Gastrocnemius medialis (tissue), 4 donors: ENCODE data around the gene CHRM5. TPM values are rescaled to one million over a fixed set of nuclear protein-coding genes. Genes with fewer than 3 reads are reported as not detected.

ENCODE experiments used
- ATAC-seq, 2 donors: fragments of 150-250 bp; one replicate each; pipeline ENCODE4 v1.9.1; 2016
- DNase-seq, 2 donors: peaks; one replicate each; pipeline ENCODE4 v3.0.0-alpha.2; 2019
- H3K27ac ChIP-seq, 4 donors: fragments of 200-600 bp; sonication (generic); 1 replicate in 1 of 4; 2 replicates in 3 of 4; pipeline ENCODE4 v1.5.1; 2016 to 2018; ENCODE audit warnings: mild to moderate bottlenecking in 2 of 4, moderate library complexity in 1 of 4
- H3K27me3 ChIP-seq, 3 donors: fragments of 200-600 bp; sonication (generic) in 2 of 3; 1 replicate in 1 of 3; 2 replicates in 2 of 3; pipeline versions ENCODE4 v1.5.1 to v1.6.0; 2016 to 2019; ENCODE audit warnings: mild to moderate bottlenecking in 1 of 3, moderate library complexity in 1 of 3
- H3K36me3 ChIP-seq, 2 donors: fragments of 200-600 bp; sonication (generic) in 1 of 2; one replicate each; pipeline ENCODE4 v1.5.1; 2017 to 2018
- H3K4me1 ChIP-seq, 2 donors: fragments of 200-600 bp; sonication (generic) in 1 of 2; one replicate each; pipeline ENCODE4 v1.5.1; 2016 to 2017; ENCODE audit warnings: mild to moderate bottlenecking in 2 of 2
- H3K4me3 ChIP-seq, 4 donors: fragments of 200-600 bp; sonication (generic) in 3 of 4; 1 replicate in 1 of 4; 2 replicates in 3 of 4; pipeline ENCODE4 v1.5.1; 2016 to 2019; ENCODE audit warnings: mild to moderate bottlenecking in 2 of 4
- H3K9me3 ChIP-seq, 3 donors: fragments of 200-600 bp; sonication (generic) in 2 of 3; 1 replicate in 1 of 3; 2 replicates in 2 of 3; pipeline ENCODE4 v1.5.1; 2016 to 2019
- CTCF ChIP-seq, 5 experiments: fragments of 450-650 bp in 3 of 5; fragments of 200-600 bp in 2 of 5; sonication (generic) in 2 of 5; IDR thresholded peaks in 4 of 5; conservative IDR thresholded peaks in 1 of 5; 1 replicate in 4 of 5; 2 replicates in 1 of 5; pipeline ENCODE4 v1.5.1; 2016 to 2019; ENCODE audit warnings: antibody characterized with exemption in 5 of 5, mild to moderate bottlenecking in 3 of 5, moderate library complexity in 3 of 5
- POLR2A ChIP-seq, 2 donors: fragments of 450-650 bp; IDR thresholded peaks; one replicate each; pipeline ENCODE4 v1.6.1; 2017; ENCODE audit warnings: antibody characterized with exemption in 2 of 2, mild to moderate bottlenecking in 2 of 2, moderate library complexity in 2 of 2
- in situ Hi-C, 4 donors: fragments of 200-750 bp; cut with MboI; loops; one replicate each; pipeline versions ENCODE4 v1.15.0 to v1.8.0; 2017; ENCODE audit warnings: low sequenced_read_pairs in 4 of 4
- intact Hi-C: fragments of 100-400 bp; cut with DNase I; formaldehyde crosslinking; loops from one replicate; pipeline ENCODE4 v1.15.1; 2023; ENCODE audit warnings: low total_unique reads
- total RNA-seq, 4 donors: library from RNA; depleted of rRNA; stranded (reverse); fragments of >200 nt; gene quantifications; one replicate each; pipeline versions ENCODE4 v1.1.0 to v1.2.3, GENCODE V29; 2016

Gene CHRM5
- total RNA-seq, 4 donors from 2014 or later = not detected

GRCh38 chr15:34078900-34079299 lies 110.6 kb downstream of the CHRM5 start:
- no peak for ATAC-seq
- H3K36me3 ChIP-seq = peaks cover 0 to 17% of the 10 kb centered on the region in 2 donors
- no peaks in the 10 kb centered on the region for H3K4me1 ChIP-seq
- H3K4me3 ChIP-seq = no peak overlapping the region
- intact Hi-C loops = no loop called here
- no peaks in the 10 kb centered on the region for H3K9me3 ChIP-seq
- no peaks in the 10 kb centered on the region for H3K27me3 ChIP-seq
- no peak overlapping the region for H3K27ac ChIP-seq
- in situ Hi-C loops = no loop called here
- TF ChIP-seq POLR2A (IDR thresholded peaks at IDR 0.05) = no peak
- no peak for TF ChIP-seq CTCF (IDR thresholded peaks at IDR 0.05 in 4 of 5, conservative IDR thresholded peaks at IDR 0.05 in 1 of 5)
- DNase-seq = no peak

- intact Hi-C loops (no loop called here), in situ Hi-C loops (no loop called here)
- H3K27me3 ChIP-seq = no peaks in the 10 kb centered on the region
- no peaks in the 10 kb centered on the region for H3K4me1 ChIP-seq
- ATAC-seq = no peak
- no peak overlapping the region for H3K27ac ChIP-seq
- TF ChIP-seq CTCF (IDR thresholded peaks at IDR 0.05 in 4 of 5, conservative IDR thresholded peaks at IDR 0.05 in 1 of 5) (no peak), POLR2A (IDR thresholded peaks at IDR 0.05) (no peak)
- H3K4me3 ChIP-seq = no peak overlapping the region
- H3K9me3 ChIP-seq = no peaks in the 10 kb centered on the region
- no peak for DNase-seq
- H3K36me3 ChIP-seq = peaks cover 0 to 17% of the 10 kb centered on the region in 2 donors
Measured at GRCh38 chr15:34079904-34080303, 111.6 kb downstream of the CHRM5 start.

- H3K9me3 ChIP-seq = no peaks in the 10 kb centered on the region
- no peak for TF ChIP-seq POLR2A (IDR thresholded peaks at IDR 0.05)
- TF ChIP-seq CTCF (IDR thresholded peaks at IDR 0.05 in 4 of 5, conservative IDR thresholded peaks at IDR 0.05 in 1 of 5) = no peak
- H3K36me3 ChIP-seq = peaks cover 0 to 46% of the 10 kb centered on the region in 2 donors
- no peaks in the 10 kb centered on the region for H3K4me1 ChIP-seq
- no peak overlapping the region for H3K4me3 ChIP-seq
- ATAC-seq (peak; percentile 75 to 96), DNase-seq (peak in 1 of 2 donors; percentile 57)
- H3K27ac ChIP-seq = peak overlapping the region in 2 of 4 donors; percentile 23 to 41
- in situ Hi-C loops (no loop called here), intact Hi-C loops (no loop called here)
- no peaks in the 10 kb centered on the region for H3K27me3 ChIP-seq
Measured at GRCh38 chr15:34084086-34084485, 115.8 kb downstream of the CHRM5 start.

- H3K9me3 ChIP-seq = no peaks in the 10 kb centered on the region
- ATAC-seq (no peak), DNase-seq (no peak)
- no peaks in the 10 kb centered on the region for H3K4me1 ChIP-seq
- in situ Hi-C loops = no loop called here
- TF ChIP-seq CTCF (IDR thresholded peaks at IDR 0.05 in 4 of 5, conservative IDR thresholded peaks at IDR 0.05 in 1 of 5) = no peak
- TF ChIP-seq POLR2A (IDR thresholded peaks at IDR 0.05) = no peak
- intact Hi-C loops = no loop called here
- no peak overlapping the region for H3K27ac ChIP-seq
- peaks cover 0 to 46% of the 10 kb centered on the region in 2 donors for H3K36me3 ChIP-seq
- no peaks in the 10 kb centered on the region for H3K27me3 ChIP-seq
- H3K4me3 ChIP-seq = no peak overlapping the region
Measured at GRCh38 chr15:34085746-34086145, 117.4 kb downstream of the CHRM5 start.

GRCh38 chr15:34099914-34100313 lies 131.6 kb downstream of the CHRM5 start:
- in situ Hi-C loops (loop anchor here (5.0 to 10.0 kb wide), 5 partner anchors 55 to 235 kb away; partner anchors contain the start of genes EMC4 (in 3 of the 4) and SLC12A6 (in 1 of the 4)), intact Hi-C loops (loop anchor here (5.0 to 10.0 kb wide), 3 partner anchors 237 to 887 kb away; partner anchors contain the start of genes GOLGA8B, SLC12A6 and ZNF770)
- H3K36me3 ChIP-seq = peaks cover 0 to 4% of the 10 kb centered on the region in 2 donors
- H3K27me3 ChIP-seq = no peaks in the 10 kb centered on the region
- H3K4me1 ChIP-seq = peaks cover 26 to 28% of the 10 kb centered on the region in 2 donors
- no peaks in the 10 kb centered on the region for H3K9me3 ChIP-seq
- ATAC-seq = no peak
- H3K27ac ChIP-seq = peak overlapping the region in 1 of 4 donors; percentile 89
- no peak for DNase-seq
- TF ChIP-seq POLR2A (IDR thresholded peaks at IDR 0.05) (no peak), CTCF (IDR thresholded peaks at IDR 0.05 in 4 of 5, conservative IDR thresholded peaks at IDR 0.05 in 1 of 5) (no peak)
- peak overlapping the region in 1 of 4 donors; percentile 84 for H3K4me3 ChIP-seq
